Germinal center (tissue), 1 donor: Measurements from ENCODE around the gene AADACL3.
"Not testable (repeated sequence)": the region's sequence is repeated elsewhere in the genome, so short reads cannot be mapped to it uniquely, and the experiment has no call there.

ENCODE experiments used
- DNase-seq: peaks from one replicate; pipeline ENCODE4 v3.0.0; 2012; ENCODE audit warnings: mixed read lengths, low spot score

AADACL3 gene

GRCh38 chr1:12715896-12716437, at the start of gene AADACL3:
TSS of gene AADACL3 (plus strand) at chr1:12716110. CDS start at chr1:12716177, 67 bp downstream.
- DNase-seq = no peak

DNA sequence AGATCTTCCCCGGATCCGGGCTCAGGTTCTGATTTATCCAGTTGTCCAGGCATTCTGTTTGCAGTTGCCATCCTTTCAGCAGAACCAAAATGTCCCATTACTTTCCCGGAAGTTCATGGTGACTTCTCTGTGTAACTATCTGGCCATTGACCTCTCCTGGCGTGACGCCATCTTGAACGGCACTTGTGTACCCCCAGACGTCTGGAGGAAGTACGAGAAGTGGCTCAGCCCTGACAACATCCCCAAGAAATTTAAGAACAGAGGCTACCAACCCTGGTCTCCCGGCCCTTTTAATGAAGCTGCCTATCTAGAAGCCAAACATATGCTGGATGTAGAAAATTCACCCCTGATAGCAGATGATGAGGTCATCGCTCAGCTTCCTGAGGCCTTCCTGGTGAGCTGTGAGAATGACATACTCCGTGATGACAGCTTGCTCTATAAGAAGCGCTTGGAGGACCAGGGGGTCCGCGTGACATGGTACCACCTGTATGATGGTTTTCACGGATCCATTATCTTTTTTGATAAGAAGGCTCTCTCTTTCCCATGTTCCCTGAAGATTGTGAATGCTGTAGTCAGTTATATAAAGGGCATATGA, 49.7 kb upstream of the AADACL3 start:
- DNase-seq = no peak

DNA sequence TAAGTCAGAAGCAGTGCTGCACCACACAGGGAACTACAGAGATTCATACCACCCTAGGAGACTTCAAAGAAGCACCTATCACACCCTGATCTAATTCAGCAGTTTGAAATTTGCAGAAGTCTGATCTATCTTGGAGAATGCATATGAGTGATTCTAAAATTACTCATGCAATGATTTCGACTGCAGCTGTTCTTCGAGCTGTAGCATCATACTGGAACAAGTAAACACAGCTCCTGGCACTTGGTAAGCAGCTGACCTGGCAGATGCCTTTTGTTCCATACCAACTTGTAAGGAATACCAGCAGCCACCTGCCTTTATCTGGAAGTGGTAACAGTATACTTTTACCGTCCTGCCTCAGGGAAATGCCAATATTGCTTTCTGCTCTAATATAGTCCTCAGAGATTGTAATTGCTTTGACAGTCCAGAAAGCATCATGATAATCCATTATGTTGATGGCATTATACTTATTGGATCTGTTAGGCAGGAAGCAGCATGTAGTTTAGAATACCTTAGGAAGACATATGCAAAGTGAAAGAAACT, 46.3 kb upstream of the AADACL3 start:
- no peak for DNase-seq

GRCh38 chr1:12674358-12674757, 41.6 kb upstream of the AADACL3 start:
- no peak for DNase-seq

DNA sequence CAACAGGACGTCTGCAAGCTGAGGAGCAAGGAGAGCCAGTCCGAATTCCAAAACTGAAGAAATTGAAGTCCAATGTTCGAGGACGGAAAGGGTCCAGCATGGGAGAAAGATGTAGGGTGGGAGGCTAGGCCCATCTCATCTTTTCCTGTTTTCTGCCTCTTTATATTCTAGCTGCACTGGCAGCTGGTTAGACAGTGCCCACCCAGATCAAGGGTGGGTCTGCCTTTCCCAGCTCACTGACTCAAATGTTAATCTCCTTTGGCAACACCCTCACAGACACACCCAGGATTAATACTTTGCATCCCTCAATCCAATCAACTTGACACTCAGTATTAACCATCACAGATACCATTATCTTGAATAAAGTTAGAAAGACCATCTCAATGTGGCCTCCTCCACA, 39.8 kb upstream of the AADACL3 start:
- DNase-seq = not testable (repeated sequence)

GRCh38 chr1:12677565-12677964, 38.3 kb upstream of the AADACL3 start:
- DNase-seq = no peak

DNA sequence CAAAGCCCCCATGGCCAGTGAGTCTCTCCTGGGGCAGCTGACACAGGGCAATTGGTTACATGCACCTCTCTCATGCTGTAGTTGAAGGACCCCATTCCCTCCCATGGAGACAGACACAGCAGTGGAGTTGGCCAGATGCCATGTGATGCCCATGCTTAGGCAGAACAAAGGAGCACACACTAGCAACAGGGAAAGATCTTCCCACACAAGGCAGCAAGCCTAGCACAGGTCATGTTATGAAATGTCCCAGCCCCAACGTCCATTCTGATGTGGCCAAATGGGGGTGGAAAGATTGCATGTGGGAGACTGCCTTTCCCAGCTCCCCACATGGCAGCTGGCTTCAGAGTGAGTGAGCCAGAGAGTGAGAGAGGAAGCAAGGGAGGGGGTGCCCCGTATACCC, 37.6 kb upstream of the AADACL3 start:
- no peak for DNase-seq

- no peak for DNase-seq
Measured at GRCh38 chr1:12678820-12679219, 37.1 kb upstream of the AADACL3 start.

- no peak for DNase-seq
Measured at GRCh38 chr1:12690156-12690555, 25.8 kb upstream of the AADACL3 start.

- no peak for DNase-seq
Measured at GRCh38 chr1:12692967-12693782, 22.7 kb upstream of the AADACL3 start.

DNA sequence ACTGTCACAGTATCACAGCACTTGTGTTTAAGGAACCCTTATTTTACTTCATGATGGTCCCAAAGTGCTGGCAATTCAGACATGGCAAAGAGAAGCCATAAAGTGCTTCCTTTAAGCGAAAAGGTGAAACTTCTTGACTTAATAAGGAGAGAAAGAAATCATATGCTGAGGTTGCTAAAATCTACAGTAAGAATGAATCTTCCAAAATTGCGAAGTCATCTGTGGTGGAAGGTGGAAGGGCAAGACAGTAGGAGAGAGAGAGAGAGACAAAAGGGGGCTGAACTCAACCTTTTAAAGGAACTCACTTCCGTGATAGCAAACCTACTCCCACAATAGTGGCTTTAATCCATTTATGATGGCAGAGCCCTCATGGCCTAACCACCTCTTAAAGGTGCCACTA, 19.3 kb upstream of the AADACL3 start:
- DNase-seq = no peak

- no peak for DNase-seq
Measured at GRCh38 chr1:12697397-12697796, 18.5 kb upstream of the AADACL3 start.

- DNase-seq = no peak
Measured at GRCh38 chr1:12703821-12704451, 12.0 kb upstream of the AADACL3 start.

GRCh38 chr1:12706061-12706460, 9.8 kb upstream of the AADACL3 start:
- no peak for DNase-seq

DNA sequence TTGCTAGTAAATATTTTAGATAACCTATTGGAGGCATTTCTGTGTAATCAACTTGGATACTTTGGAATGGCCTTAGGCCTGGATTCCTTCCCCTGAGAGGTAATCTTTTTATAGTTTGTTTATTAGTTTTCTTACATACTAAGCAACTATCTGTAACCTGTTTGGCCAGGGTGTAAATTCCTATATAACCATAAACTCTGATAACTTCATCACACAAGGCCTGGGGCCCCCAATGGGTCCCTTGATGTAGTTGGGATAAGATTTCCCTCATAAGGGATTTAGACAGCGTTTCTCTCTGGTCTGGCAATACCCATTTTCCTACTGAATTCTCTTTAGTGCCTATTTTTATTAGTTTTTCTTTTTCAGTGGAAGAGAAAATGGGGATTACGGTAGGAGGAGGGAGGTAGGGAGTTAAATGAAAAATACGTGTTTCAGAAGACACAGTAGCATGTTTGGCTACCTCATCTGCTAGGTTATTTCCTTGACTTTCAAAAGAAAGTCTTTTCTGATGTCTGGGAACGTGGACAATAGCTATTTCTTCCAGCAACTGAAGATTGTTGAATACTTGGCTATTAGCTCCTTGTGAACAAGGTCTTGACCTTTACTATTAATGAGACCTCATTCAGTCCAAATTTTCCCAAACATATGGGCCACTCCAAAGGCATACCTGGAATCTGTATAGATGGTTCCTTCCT, 7.4 kb upstream of the AADACL3 start:
- no peak for DNase-seq

DNA sequence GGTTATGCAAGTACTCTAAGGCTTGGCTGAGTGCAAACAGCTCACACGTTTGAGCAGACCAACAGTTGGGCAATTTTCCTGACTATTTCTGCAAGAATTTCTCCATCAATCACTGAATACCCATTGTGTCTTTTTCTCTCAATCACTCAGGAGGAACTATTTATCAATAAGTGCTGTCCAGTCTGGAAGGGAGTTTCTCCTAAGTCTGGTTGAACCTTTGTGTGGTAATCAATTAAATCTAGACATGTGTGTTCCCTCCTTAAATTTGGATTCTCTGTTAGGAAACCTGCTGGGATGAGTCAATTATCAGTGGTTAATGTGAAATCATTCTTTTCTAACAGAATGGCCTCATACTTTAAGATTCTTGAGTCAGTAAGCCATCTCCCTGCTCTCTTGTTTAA, 6.8 kb upstream of the AADACL3 start:
- no peak for DNase-seq

DNA sequence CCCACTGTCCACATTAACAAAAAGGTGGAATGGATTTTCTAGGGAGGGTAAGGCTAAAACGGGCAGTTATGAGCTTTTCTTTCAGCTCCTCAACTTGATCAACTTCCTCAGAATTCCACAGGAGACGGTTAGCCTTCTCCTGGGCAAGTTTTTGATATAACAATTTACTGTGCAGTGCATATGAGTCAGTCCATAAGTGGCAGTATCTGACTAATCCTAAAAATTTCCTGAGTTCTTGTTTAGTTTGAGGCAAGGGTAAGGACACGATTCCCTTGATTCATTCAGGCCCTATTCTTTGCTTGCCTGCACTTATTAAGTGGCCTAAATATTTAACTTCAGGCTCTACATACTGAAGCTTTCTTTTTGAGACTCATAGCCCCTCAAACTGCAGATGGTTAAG, 6.2 kb upstream of the AADACL3 start:
- no peak for DNase-seq

DNA sequence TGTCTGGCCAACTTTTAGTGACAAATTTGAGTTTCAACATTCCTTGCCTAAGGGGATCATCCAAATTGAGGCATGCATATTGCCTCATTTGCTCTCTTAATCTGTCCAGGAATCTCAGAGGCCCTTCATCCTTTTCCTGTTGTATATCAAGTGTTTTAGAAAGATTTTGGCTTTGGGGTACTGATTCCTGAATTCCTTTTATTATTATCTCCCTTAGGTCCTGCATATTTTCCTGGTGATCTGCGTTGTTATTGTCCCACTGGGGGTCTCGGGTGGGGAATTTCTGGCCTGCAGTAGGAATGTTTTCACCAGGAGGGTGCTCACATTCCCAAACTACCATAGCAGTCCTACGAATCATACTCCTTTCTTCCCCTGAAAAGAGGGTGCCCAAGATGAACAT, 4.4 kb upstream of the AADACL3 start:
- no peak for DNase-seq

- DNase-seq = no peak
Measured at GRCh38 chr1:12712076-12712475, 3.8 kb upstream of the AADACL3 start.

DNA sequence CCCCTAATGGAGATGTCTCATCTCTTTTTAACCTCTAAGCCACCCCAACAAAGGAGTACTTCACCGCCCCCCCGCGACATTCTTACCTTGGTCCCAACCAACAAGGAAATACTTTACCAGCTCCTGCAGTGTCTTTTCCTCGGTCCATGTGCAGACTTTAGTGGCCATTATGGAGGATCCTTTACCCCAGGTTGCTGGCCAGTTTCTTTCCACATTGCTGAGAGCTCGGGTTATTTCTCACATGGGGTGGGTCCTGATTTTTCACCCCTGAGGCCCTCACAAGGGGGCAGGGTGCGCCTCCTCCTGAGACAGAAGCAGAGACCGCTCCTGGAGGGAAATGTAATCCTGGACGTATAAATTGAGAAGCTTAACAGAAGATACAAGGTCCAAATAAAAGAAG, 3.0 kb upstream of the AADACL3 start:
- DNase-seq = no peak

- DNase-seq = not testable (repeated sequence)
Measured at GRCh38 chr1:12713651-12714050, 2.3 kb upstream of the AADACL3 start.
